Inflammatory macrophage treated with lipopolysaccharide for 1 hour (primary cell): ENCODE measurements around the gene RGS6.
A peak's percentile ranks its signal among the peaks of the same experiment; 100 is the strongest.

Experiments
- DNase-seq, 2 donors: peaks; one replicate each; pipeline ENCODE4 v3.0.0-alpha.2; 2020 to 2022

The RGS6 gene

GRCh38 chr14:72559202-72559601 lies 627.0 kb downstream of the RGS6 start:
- no peak for DNase-seq

GRCh38 chr14:72559669-72560255 lies 627.5 kb downstream of the RGS6 start:
- DNase-seq: no peak

GRCh38 chr14:72560331-72560730 lies 628.1 kb downstream of the RGS6 start:
- no peak for DNase-seq

DNA sequence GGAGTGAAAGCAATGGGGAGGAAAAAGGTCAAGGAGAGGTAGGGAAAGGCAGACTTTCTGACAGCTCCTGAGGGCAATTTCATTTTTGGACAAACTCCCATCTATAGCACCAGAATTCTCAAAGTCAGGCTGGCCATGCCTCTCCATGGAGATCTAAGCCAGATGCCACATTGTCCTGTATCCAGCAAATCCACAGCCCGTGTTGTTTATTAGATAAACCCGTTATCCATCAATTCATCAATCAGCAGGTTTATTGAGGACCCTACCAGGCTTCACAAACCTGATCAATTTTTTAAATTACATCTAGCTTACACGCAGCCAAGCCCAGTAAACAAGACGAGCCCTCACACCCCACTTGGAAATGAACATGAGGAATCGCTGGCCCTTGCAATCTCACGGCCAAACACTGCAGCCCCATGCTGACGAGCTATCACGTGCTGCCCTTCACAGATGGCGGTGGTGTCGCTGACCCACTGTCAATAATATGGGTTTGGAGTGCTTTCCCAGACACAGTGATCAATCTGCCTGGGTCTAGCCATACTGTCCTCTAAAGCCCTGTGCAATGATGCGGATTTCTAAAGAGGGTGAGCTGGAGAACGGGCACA lies 628.8 kb downstream of the RGS6 start:
- no peak for DNase-seq

DNA sequence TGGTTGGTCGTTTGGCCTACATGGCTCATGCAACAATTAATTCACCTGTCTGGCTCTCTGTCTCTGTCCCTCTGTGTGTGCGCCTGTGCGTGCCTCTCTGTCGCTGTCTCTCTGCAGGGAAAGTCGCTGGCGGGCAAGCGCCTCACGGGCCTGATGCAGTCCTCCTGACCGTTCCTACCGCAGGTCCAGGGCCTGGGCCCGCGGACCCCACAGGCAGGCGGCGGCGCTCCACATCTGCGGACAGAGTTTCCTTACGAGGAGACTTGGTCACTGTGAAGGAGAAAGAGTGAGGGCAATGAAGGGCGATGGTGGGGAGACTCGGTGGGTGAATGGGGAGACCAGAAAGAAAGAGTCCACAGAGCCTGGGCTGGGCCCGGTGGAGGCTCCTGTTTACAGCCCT lies 630.1 kb downstream of the RGS6 start:
- no peak for DNase-seq

DNA sequence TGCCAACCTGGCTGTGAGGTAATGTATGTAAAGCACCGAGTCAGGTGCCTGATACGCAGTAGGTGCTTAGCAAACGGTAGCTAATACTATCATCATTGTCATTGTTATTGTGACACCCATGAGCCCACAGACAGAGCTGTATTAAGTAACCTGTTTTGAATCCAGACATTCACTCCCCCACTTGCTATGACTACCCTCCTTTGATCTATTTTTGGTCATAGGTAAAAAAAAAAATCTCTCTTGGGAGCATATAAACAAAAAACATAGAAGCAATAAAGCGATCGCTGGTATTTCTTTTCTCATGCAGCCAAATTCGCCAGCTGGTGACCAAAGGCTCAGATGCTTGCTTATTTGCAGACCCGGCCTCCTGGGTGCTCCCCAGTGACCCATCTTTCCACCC lies 631.4 kb downstream of the RGS6 start:
- DNase-seq: no peak

GRCh38 chr14:72565149-72565559 lies 632.9 kb downstream of the RGS6 start:
- no peak for DNase-seq

- no peak for DNase-seq
Measured at GRCh38 chr14:72565917-72566316, 633.7 kb downstream of the RGS6 start.

- no peak for DNase-seq
Measured at GRCh38 chr14:72567226-72567625, 635.0 kb downstream of the RGS6 start.

- no peak for DNase-seq
Measured at GRCh38 chr14:72568296-72568992, 636.2 kb downstream of the RGS6 start.

DNA sequence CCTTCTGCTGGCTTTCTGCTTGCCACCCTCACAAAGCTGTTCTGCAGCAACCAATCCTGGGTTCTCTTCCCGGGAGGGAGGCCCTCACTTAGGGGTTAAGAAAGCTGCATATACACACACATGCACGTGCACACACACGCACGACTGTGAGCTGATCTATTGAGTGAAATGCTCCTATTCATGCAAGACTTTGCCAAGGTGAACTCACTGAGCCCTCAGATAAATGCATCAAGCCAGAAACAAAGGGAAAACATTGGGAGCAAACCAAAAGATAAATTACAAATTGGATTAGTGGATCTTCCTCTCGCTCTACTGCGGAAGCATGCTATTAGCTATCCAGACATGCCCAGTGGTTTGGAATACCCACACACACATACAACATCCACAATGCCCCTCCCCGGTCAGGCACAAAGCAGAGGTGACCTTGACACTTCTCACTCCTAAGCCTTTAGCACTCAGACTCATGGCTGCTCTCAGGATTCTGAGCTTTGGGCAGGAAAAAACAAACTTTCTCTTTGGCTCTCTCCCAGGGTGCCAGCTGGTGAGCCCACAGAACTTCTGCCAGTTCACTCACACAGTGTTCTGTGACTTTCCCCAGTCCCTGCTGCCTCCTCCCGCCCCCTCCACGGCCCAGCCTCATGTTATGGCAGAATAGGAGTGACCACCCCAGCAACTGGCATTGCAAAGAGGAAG lies 641.6 kb downstream of the RGS6 start:
- no peak for DNase-seq

DNA sequence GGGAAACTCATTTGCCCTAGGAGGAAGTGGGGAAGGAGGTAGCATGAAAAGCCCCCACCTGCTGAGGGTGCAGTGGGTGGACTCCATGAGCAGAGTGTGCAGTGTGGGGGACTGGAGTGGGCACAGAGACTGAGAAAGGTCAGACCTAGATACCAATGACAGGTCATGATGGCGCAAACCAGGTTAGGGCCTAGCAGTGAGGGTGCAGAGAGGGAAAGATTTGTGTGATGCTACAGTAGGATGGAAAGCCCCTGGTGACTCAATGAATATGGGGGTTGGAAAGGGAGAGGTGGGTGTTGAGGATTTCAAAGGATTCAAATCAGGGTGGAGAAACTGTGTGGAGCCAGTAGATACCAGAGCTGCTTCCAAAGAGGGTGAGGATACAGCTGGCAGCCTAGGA lies 642.5 kb downstream of the RGS6 start:
- DNase-seq: peak; percentile 18 to 57

- DNase-seq: no peak
Measured at GRCh38 chr14:72576258-72576657, 644.0 kb downstream of the RGS6 start.

DNA sequence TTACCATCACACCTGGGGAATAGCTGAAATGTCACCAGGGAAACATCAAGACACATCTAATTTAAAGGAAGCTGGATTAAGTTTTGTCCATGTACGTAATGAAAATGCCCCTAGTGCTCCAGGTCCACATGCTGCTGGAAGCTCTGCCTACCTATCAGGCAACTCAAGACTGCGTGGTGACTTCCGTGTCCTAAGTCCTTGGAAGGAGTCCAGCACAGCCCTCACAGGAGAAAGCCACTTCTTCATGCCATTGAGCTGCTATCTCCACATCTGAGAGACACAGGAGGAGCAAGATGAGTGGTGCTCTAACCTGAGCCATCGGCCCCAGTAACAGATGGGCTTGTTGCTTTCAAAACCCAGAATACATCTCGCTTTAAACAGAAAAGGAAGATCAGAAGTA lies 645.3 kb downstream of the RGS6 start:
- DNase-seq: no peak

GRCh38 chr14:72578514-72578913 lies 646.3 kb downstream of the RGS6 start:
- DNase-seq: no peak

- DNase-seq: no peak
Measured at GRCh38 chr14:72582582-72582981, 650.4 kb downstream of the RGS6 start.

DNA sequence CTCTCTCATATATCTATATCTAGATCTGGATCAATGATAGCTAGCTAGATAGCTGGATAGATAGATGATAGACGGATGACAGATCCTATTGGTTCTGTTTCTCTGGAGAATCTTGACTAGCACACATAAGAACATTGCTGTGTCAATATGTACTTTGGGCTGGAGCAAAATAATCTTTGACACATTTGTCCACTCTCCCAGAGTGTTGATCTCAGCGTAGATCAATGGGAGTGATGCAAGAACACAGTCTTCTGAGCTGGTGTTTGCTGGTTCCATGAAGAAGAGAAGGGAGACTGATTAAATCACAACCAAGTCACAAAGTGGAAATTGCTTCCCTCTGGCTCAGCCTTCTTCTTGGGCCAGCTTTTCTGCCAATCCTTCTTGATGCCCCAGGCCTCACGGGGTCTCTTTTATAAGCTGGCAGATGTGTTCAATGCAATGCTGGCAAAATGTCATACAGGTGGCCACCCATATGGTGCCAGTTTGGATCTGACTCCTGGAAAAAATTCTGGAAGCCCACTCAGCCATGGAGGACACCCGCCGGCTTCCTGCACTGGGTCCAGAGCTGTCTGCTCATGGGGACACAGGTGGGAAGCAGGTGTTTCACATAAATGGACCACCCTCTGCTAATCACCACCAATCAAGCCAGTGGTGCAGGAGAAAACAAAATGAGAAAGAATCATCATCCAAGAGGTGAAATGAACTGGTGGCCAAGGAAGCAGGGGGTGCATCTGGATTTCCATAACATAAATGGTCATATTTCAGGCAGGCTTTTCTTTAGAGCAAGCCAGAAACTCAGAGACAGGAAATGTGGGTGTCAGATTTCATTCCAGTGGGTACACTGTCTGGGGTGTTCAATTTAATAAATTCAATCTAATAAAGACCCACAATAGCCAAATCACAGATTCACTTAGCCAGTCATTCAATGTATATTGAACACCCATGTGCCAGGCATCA lies 651.4 kb downstream of the RGS6 start:
- no peak for DNase-seq

- DNase-seq: no peak
Measured at GRCh38 chr14:72588521-72588920, 656.3 kb downstream of the RGS6 start.

GRCh38 chr14:72589652-72590051 lies 657.4 kb downstream of the RGS6 start:
- DNase-seq: no peak

- DNase-seq: no peak
Measured at GRCh38 chr14:72590577-72590976, 658.3 kb downstream of the RGS6 start.

DNA sequence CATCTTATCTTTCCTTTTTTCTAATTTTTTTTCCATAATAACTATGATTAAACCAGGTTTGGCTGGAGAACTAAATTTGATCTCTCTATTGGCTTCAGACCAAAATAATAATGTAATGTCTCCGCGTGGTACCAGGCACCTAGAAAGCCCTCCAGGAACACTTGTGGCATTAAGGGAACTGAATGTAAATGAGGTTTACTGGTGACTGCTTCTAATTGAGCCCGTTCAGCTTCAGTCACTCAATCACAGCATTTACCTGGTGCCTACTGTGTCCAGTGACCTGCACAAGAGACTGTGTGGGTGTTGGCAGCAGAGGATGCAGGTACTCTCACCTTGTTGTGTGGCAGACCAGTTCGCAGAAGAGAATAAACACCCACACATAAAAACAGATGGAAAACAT lies 659.2 kb downstream of the RGS6 start:
- DNase-seq: no peak

DNA sequence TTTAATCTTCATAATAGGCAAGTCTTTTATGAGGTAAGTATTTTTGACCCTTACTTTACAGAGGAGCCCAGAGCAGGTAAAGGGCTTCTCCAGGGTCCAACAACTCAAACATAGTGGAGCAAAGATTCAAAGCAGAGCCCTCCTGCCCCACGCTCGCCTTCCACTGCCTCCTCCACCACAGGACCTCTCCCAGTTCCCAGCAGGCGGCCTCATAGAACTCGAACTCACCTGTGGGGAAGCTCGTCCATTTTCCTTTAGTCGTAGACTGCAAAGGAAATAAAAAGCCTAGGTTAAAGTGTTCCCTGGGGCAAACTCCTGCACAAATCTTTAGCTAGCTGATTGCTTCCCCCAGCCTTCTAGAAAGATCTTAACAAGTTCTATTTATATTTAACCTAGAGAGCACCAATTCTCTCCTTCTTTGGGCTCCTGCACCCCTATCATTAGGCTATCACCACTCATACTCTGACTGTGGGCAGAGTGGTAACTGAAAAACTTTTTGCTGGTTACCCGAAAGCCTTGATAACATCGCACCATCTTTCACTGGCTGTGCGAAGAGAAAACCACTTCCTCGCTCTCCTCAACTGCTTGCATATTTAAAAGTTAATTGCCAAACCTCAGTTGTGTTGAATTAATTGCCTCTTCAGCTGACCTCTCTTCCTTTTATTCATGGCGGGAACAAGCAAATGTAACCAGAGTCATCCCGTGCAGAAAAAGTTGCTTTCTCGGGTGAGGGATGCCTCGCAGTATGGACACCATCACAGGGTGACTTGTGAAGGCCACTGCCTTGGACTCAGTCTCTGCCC lies 662.1 kb downstream of the RGS6 start:
- DNase-seq: no peak
